Lower leg skin (tissue), 4 donors: ENCODE results near the gene F7. TPM values are rescaled to one million over a fixed set of nuclear protein-coding genes. Genes with fewer than 3 reads are reported as not detected.

Experiments used
- DNase-seq, 2 donors: peaks; one replicate each; pipeline ENCODE4 v3.0.0-alpha.2; 2019; ENCODE audit warnings: low spot score in 2 of 2
- H3K4me3 ChIP-seq: fragments of 200-600 bp; sonication (generic); 2 replicates; pipeline ENCODE4 v1.5.1; 2017; ENCODE audit warnings: mild to moderate bottlenecking, low read depth; ENCODE audit not compliant: poor library complexity, severe bottlenecking
- POLR2A ChIP-seq, 2 donors: fragments of 450-650 bp; IDR thresholded peaks; one replicate each; pipeline ENCODE4 v1.6.1; 2016 to 2017; ENCODE audit warnings: antibody characterized with exemption in 2 of 2, mild to moderate bottlenecking in 1 of 2, moderate library complexity in 1 of 2
- WGBS, 2 donors: methylation state at CpG; one replicate each; pipeline ENCODE4 v1.1.5; 2018; 5-methylcytosine and 5-hydroxymethylcytosine counted together
- intact Hi-C: fragments of 100-400 bp; cut with DNase I; formaldehyde crosslinking; loops from one replicate; pipeline ENCODE4 v1.15.0; 2023; ENCODE audit warnings: low total_unique reads
- total RNA-seq, 4 donors: library from RNA; depleted of rRNA; stranded (reverse); fragments of >200 nt; gene quantifications; one replicate each; pipeline ENCODE4 v1.1.0, GENCODE V29; 2016
- TF ChIP-seq, protein P1 (sequence below), 3 donors: fragments of 450-650 bp; IDR thresholded peaks; one replicate each; pipeline ENCODE4 v1.5.1; 2016; ENCODE audit warnings: antibody characterized with exemption in 3 of 3, mild to moderate bottlenecking in 3 of 3, moderate library complexity in 2 of 3

Gene F7
- total RNA-seq, 4 donors from 2014 or later, result 0.13 TPM; not detected in 3

DNA sequence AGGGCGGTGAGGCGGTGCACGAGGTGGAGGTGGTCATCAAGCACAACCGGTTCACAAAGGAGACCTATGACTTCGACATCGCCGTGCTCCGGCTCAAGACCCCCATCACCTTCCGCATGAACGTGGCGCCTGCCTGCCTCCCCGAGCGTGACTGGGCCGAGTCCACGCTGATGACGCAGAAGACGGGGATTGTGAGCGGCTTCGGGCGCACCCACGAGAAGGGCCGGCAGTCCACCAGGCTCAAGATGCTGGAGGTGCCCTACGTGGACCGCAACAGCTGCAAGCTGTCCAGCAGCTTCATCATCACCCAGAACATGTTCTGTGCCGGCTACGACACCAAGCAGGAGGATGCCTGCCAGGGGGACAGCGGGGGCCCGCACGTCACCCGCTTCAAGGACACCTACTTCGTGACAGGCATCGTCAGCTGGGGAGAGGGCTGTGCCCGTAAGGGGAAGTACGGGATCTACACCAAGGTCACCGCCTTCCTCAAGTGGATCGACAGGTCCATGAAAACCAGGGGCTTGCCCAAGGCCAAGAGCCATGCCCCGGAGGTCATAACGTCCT is 43.4 kb downstream of the F7 start:
- 91 to 95% methylated on average over 36 to 38 of the region's 38 CpGs for WGBS, 2 donors
- H3K4me3 ChIP-seq, result no peak overlapping the region
- TF ChIP-seq, protein P1, sequence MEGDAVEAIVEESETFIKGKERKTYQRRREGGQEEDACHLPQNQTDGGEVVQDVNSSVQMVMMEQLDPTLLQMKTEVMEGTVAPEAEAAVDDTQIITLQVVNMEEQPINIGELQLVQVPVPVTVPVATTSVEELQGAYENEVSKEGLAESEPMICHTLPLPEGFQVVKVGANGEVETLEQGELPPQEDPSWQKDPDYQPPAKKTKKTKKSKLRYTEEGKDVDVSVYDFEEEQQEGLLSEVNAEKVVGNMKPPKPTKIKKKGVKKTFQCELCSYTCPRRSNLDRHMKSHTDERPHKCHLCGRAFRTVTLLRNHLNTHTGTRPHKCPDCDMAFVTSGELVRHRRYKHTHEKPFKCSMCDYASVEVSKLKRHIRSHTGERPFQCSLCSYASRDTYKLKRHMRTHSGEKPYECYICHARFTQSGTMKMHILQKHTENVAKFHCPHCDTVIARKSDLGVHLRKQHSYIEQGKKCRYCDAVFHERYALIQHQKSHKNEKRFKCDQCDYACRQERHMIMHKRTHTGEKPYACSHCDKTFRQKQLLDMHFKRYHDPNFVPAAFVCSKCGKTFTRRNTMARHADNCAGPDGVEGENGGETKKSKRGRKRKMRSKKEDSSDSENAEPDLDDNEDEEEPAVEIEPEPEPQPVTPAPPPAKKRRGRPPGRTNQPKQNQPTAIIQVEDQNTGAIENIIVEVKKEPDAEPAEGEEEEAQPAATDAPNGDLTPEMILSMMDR (IDR thresholded peaks at IDR 0.05), result no peak
- TF ChIP-seq POLR2A (IDR thresholded peaks at IDR 0.05), result no peak
- DNase-seq, result peak in 1 of 2 donors; percentile 85
- intact Hi-C loops, result no loop called here

DNA sequence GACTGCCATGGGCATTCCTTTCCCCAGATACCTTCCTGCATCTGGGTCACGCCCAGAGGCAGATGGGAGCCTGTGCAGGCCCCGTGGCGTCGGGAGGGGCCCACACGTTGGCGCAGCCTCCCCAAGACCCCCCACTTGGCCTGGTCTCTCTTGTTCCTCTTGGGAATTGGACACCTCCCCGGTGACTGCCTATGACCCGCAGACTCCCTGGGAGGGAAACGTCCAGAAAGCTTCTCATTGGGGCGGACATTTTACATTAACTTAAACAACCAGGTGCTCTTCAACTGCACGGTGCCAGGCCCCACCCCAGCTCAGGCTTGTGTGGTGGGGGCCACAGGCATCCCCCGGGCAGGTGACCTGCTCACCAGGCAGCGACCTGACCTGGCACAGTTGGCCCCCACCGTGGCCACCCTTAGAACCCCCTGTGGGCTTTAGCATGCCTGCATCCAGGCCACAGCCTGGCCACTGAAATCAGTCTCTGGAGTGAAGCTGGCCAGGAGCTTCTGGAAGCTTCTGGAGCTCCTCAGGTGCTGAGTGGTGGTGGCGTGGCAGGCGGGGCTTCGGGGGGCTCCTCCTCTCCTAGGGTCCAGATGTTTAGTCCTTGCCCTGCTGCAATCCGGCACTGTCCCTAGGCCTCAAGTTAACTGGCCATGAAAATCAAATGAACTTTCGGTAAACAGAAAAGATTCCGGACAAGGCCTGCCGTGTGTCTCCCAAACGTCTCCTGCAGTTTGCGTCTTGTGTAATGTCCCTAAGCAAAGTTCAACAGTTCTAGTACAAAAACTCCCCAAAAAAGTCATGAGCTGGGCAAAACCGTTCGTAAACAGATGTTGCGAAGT is 44.3 kb downstream of the F7 start:
- 86 to 89% methylated on average over 22 to 24 of the region's 26 CpGs for WGBS, 2 donors
- no peak for TF ChIP-seq POLR2A (IDR thresholded peaks at IDR 0.05)
- TF ChIP-seq, protein P1 (IDR thresholded peaks at IDR 0.05), result no peak
- intact Hi-C loops, result no loop called here
- peak in 1 of 2 donors; percentile 83 for DNase-seq
- H3K4me3 ChIP-seq, result no peak overlapping the region

DNA sequence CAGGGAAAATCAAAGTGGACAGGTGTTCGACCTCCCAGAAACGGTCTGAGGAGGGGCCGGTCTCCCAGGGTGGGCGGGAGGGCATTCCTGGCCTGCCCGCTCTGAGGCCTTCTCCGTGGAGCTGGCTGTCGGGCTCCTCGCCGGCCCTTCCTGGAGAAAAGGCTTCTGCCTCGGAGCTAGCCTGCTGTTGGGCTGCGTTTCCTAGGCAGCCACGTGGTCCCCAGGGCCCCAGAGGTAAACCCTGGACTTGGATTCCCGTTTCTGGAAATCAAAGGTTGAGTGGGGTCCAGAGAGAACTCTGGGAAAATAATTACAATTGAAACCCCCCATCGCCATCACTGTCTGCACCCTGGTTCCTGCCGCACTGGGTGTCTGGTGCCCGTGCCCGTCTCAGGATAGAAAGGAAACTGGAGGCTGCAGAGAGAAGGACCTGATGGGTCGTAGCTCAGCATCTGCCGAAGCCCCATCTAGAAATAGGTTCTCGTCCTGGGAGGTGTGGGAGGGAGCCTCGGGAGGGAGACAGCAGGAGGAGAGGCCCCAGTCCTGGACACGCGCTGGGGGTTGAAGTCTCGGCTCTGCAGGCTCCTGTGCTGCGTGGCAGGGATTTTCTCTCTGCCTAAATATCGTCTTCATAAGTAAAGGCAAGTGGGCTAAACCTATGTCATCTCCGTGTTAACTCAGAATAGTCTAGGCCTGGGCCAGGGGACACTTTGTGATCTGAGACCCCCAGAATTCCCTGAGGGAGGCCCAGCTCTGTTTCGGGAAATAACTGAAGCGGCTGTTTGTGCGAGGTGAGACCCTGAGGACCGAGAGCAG is 45.2 kb downstream of the F7 start:
- 87 to 90% methylated on average over 30 to 31 of the region's 31 CpGs for WGBS, 2 donors
- peak in 1 of 2 donors; percentile 83 for DNase-seq
- intact Hi-C loops, result no loop called here
- TF ChIP-seq, protein P1 (IDR thresholded peaks at IDR 0.05), result no peak
- no peak for TF ChIP-seq POLR2A (IDR thresholded peaks at IDR 0.05)
- no peak overlapping the region for H3K4me3 ChIP-seq

DNA sequence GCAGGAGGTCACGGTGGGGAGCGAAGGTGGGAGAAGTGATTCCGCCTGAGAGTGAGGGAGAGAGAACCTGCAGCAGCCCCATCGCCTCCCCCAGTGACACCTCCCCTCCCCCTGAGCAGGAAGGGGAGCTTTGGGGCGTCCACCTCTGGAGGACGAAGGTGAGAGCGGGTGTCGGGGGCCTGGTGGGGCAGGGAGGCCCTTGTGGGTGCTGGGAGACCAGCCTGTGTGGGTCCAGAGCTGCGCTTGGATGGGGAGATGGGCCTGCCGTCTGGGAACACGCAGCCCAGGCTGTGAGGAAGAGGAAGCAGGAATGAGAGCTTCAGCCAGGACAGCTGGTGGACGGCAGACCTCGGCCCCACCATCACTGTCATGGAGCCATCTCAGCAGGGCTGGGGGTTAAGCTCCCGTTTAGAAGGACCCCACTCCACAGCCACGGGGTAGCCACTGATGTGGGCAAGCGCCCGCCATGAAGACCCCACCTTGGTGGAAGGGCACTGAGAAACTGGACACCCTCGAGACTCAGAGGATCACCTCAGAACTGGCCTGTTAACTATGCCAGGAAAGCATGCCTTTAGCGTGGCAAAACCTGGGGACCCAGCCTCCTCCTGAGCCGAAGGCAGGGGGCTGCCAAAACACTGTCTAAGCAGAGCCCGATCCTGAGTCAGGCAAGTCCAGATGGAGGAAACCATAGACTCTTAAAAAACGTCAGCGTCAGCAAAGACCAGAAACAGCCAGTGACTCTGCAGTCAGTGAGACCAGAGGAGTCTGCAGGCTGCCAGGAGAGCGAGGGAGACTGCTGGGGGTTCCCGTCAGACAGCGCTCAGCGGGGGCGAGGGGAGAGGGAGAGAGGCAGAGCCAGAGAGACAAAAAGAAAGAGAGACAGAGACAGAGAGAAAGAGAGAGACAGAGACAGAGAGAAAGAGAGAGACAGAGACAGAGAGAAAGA is 46.4 kb downstream of the F7 start:
- H3K4me3 ChIP-seq, result no peak overlapping the region
- 64 to 69% methylated on average over 28 of the region's 28 CpGs for WGBS, 2 donors
- peak in 1 of 2 donors; percentile 86 for DNase-seq

More for the DNA sequence above, 46.4 kb downstream of the F7 start:
- intact Hi-C loops, result no loop called here
- TF ChIP-seq, protein P1 (IDR thresholded peaks at IDR 0.05), result no peak
- no peak for TF ChIP-seq POLR2A (IDR thresholded peaks at IDR 0.05)
